ENCODE data around the gene SLC5A11.

- TF ChIP-seq CTCF (IDR thresholded peaks at IDR 0.05) (no peak), POLR2A (IDR thresholded peaks at IDR 0.05) (no peak)
Observed at GRCh38 chr16:24838554-24839266, 7.1 kb upstream of the SLC5A11 start.
